GM18870 (cell line): ENCODE results near the gene C6orf141.

Source experiments
- ATAC-seq: cut with Tn5 transposase; IDR thresholded peaks from one replicate; pipeline ENCODE4 v1.9.1; 2021; ENCODE audit warnings: moderate library complexity; ENCODE audit not compliant: unreplicated experiment

C6orf141 gene

DNA sequence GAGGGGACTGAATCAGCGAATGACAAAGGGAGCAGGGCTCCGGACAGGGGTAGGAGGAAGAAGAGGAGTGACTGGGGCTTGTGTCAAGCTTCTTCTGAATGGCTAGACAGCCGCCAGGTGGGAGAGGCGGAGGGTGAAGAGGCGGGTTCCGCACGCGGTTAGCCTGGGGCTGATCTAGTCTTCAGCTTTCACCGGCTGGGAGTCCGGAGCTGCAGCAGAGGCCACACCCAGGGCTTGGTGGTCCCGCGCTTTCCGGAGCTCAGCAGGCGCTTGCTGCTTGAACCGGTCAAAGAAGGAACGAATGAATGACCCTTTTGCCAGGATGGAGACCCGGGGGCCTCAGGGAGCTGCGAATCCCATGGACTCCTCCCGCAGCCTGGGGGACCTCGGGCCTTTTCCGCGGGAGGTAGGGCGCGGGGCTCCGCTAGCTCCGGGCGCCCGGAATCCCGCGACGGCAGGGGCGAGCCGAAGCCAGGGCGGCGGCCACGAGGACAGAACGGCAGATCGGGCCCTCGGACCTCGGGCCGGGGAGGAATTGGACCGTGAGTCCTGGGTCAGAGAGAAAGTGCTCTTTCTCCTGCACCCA lies at the start of gene C6orf141:
Gene C6orf141, plus strand, starts transcription at position 177 of the 586 bp plus-strand sequence. Its CDS starts 125 bp downstream, at position 302.
- ATAC-seq, result peak; percentile 37

DNA sequence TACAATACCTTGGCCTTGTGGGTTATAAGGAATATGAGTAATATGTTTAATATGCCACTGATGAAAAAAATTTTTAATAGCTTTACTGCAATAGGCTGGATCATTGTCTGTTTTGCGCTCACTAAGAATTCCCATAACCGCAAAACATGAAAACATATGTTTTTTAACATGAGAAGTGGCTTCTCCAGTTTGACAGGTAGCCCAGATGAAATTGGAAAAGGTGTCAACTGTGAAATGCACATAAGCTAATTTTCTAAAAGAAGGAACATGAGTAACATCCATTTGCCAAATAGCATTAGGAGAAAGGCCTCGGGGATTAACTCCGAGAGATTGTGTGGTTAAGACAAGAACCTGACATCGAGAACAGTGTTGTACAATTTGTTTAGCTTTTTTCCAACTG lies 45.8 kb upstream of the C6orf141 start:
- no peak for ATAC-seq

GRCh38 chr6:49506569-49507111 lies 43.8 kb upstream of the C6orf141 start:
- ATAC-seq, result no peak

DNA sequence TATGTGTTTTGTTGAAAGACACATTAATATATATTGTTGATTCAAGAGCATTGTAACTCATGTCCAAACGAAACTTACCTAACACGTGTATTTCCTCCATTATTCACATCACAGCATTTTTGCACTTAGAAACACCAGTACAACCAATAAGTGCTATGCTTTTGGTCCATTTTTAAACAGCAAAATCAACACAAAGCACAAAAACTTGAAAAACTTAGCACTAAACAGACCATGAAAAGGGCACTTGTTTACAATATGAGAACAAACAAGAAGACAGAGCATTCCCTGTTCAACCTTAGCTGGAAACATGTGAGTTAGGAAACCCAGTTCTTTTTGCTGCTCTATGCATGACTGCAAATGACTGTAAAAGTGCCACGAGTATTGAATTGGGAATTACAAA lies 41.1 kb upstream of the C6orf141 start:
- no peak for ATAC-seq

DNA sequence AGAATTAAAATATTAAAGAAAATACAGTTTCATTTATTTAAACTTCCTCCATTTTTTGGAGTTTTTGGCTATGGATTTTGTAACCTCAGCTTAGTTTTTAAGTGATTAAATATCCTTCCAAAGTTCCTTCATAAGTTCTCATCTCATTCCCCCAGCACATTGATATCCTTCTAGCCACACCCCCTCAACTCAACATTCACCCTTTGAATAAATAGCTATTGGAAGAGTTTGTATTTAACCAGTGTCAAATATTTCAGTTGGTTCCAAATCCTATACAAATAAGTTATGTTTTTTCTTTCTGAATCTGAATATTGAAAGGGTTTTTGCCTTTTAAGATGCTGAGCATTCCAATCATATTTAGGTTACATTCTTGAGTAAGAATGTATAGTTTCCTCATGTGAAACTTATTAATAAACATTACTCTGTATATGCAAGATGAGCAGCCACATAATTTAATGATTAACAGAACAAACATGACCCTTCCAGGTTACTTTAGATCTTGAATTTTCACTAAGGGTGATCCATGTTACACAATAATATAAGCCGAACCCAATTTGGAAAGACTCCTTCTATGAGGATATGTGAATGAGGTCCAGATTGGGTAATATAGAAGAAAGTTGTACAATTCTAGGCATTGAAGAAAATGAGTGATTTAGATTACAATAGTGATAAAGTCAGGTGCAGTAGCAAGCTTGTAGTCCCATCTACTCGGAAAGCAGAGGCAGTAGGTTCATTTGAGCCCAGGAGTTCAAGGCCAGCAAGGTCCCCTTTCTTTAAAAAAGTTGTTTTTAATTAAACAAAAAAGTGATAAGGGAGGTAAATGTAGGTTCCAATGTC lies 37.1 kb upstream of the C6orf141 start:
- ATAC-seq, result no peak

GRCh38 chr6:49514571-49515484 lies 35.6 kb upstream of the C6orf141 start:
- no peak for ATAC-seq

DNA sequence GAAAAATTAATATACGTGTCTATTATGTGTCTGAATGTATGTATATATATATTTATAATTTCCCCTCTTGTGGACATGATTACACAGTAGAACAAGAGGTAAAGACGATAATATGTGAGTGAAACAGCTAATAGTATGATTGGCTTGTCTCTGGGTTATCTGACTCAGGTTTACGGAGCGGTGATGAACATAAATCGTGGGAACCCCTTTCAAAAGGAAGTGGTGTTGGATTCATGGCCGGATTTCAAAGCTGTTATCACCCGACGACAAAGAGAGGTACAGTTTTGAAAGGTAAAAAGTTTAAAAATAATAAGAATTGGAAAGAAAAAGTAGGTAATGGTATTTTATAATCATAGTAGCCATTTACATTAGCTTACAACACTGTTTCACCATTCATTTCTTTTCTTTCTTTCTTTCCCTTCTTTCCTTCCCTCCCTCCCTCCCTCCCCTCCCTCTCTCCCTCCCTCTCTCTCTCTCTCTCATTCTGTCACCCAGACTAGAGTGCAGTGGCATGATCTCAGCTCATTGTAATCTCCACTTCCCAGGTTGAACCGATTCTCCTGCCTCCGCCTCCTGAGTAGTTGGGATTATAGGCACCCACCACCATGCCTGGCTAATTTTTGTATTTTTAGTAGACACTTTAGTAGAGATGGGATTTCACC lies 34.9 kb upstream of the C6orf141 start:
- ATAC-seq, result no peak

- no peak for ATAC-seq
Measured at GRCh38 chr6:49516147-49516505, 34.3 kb upstream of the C6orf141 start.

DNA sequence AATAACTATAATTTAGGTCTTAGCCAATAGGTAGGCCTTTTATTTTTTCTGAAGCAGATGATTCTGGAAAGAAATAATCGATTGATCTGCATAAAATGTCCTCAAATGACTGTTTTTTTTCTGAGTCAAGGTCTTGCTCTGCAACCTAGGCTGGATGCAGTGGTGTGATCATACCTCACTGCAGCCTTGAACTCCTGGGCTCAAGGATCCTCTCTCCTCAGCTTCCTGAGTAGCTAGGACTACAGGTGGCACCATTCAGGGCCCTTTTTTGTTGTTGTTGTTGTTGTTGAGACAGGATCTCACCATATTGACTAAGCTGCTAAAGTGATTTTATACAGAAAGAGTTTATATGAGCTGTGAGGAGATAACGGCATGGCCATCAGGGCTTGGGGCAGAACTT lies 32.5 kb upstream of the C6orf141 start:
- no peak for ATAC-seq

DNA sequence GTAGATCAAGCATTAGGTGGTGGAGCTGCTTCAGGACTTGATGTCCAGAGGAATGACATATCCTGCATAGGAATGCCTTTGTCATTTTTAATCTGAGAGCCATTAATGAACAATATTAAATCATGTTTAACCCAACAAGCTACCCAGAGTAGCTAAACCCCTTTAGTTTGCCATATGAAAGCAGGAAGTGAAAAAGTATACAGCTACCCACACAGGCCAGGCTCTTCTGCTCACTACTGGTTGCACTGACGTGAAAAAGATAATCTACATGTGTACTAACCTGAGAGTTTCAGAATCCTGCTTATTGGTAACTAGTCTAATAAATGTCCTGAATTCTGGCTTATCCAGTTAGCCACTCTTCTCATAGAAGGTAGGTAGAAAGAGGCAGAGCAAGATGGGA lies 30.8 kb upstream of the C6orf141 start:
- peak; percentile 84 for ATAC-seq

- no peak for ATAC-seq
Measured at GRCh38 chr6:49522710-49523593, 27.5 kb upstream of the C6orf141 start.

DNA sequence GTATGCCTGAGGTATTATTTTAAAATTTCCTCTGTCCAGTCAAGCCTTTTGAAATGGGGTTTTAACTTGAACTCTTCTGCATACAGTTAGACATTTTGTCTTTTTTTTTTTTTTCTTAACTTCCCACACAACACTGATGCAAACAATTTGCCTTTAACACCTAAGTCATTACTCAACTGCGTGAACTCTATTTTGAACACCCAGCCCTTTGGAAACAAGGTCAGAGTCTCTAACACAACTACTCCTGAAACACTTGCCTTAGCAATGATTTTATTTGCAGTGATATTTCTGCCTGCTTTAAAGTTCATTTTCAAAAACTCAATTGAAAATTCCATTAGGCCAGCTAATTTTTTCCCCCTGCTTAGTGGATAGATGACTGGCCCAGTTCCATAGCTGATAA lies 26.6 kb upstream of the C6orf141 start:
- ATAC-seq, result no peak

DNA sequence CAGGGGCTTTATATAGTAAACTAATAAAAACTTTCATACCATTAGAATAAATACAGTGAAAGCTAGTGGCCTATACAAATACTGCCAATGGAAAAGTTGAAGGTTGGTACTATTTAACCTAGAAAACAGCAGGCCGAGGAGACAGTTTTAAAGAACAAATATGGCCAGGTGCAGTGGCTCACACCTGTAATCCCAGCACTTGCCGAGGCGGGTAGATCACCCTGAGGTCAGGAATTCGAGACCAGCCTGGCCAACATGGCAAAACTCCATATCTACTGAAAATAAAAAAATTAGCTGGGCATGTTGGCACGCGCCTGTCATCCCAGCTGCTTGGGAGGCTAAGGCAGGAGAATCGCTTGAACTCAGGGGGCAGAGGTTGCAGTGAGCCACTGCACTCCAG lies 25.9 kb upstream of the C6orf141 start:
- ATAC-seq, result no peak

DNA sequence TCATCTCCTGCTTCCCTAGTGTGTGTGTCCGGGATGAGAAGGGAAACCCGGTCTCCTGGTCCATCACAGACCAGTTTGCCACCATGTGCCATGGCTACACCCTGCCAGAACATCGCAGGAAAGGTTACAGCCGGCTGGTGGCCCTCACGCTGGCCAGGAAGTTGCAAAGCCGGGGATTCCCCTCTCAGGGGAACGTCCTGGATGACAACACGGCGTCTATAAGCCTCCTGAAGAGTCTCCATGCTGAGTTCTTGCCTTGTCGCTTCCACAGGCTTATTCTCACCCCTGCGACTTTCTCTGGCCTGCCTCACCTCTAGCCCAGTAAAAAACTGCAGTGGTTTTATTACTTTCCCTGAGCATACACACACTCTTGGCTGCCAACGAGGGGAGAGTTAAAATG lies 23.9 kb upstream of the C6orf141 start:
- no peak for ATAC-seq

- ATAC-seq, result no peak
Measured at GRCh38 chr6:49527320-49527719, 23.1 kb upstream of the C6orf141 start.

DNA sequence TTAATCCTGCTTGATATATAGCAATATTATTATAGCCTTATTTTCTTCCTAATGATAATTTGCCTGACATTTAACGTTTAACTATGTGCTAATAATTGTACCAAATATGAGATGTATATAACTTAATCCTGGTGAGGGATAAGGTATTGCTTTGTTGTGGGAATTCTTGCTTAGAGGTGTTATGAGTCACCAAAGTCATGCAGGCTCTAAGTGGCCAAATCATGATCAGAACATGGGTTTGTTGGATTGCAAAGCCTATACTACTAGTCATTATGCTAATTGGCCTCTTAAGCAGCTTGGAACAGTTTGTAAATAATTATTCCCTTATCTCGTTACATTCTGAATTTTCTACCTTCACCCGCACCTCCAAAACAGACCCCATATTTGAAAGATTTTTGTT lies 21.9 kb upstream of the C6orf141 start:
- no peak for ATAC-seq

- ATAC-seq, result no peak
Measured at GRCh38 chr6:49530141-49530776, 20.2 kb upstream of the C6orf141 start.

GRCh38 chr6:49531774-49532569 lies 18.5 kb upstream of the C6orf141 start:
- peak; percentile 97 for ATAC-seq
